ENCODE results near the gene DDX49.

- TF ChIP-seq BHLHE40 (IDR thresholded peaks at IDR 0.05; ENCODE audit: borderline replicate concordance) (no peak), SP1 (IDR thresholded peaks at IDR 0.05) (no peak), TARDBP (IDR thresholded peaks at IDR 0.05) (no peak), PKNOX1 (IDR thresholded peaks at IDR 0.05) (no peak), FOXM1 (IDR thresholded peaks at IDR 0.05; ENCODE audit: borderline replicate concordance) (no peak), NFRKB (IDR thresholded peaks at IDR 0.05) (no peak), FOXK2 (IDR thresholded peaks at IDR 0.05) (no peak), SUZ12 (IDR thresholded peaks at IDR 0.05) (no peak), CTBP1 (IDR thresholded peaks at IDR 0.05; ENCODE audit: borderline replicate concordance) (no peak)
These were observed 12.0 kb downstream of the DDX49 start for GRCh38 chr19:18931316-18932162.

All from HEK293T (cell line).